ENCODE measurements around the gene HHIP. TPM values are rescaled to one million over a fixed set of nuclear protein-coding genes. Genes with fewer than 3 reads are reported as not detected.

Gene HHIP
- total RNA-seq, 2 donors from 2014 or later: 0.31 to 0.50 TPM

DNA sequence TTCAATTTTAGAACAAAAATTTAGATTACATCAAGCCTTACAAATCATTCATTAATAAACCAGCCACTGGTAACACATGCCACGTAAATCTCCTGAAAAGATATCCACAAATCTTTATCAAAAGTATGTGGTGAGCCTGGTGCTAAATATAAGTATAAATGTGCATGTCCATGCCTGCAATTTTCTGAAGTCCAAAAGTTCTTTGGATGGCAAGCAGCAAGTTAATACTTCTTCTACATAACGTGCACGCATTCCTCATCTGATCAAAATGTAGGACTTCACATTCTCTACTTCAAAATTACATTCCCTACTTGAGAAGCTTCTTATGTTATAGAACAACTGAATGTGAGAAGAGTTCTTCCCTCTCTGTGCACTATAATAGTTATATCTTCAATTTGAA lies 49.8 kb downstream of the HHIP start:
- DNase-seq: no peak
- intact Hi-C loops (cut with DNase I): no loop called here
- no peak for ATAC-seq

DNA sequence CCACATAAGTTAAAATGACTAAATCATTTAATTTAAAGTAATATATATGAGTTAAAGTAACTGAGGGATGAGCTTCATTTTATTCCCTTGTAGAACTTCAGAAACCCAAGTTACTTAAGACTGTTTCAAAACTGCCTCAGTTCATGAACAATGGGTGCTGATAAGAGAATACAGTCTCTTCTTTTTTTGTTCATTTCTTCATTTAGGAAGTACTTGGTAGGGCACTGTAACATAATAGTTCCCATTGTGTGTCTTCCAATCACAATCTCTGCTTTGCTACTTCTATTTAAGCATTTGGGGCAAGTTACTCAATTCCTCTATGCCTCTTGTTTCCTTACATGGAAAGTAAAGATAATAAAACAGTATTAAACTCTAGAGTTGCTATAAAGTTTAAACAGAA lies 50.4 kb downstream of the HHIP start:
- ATAC-seq (no peak), DNase-seq (no peak)
- intact Hi-C loops (cut with DNase I): no loop called here

DNA sequence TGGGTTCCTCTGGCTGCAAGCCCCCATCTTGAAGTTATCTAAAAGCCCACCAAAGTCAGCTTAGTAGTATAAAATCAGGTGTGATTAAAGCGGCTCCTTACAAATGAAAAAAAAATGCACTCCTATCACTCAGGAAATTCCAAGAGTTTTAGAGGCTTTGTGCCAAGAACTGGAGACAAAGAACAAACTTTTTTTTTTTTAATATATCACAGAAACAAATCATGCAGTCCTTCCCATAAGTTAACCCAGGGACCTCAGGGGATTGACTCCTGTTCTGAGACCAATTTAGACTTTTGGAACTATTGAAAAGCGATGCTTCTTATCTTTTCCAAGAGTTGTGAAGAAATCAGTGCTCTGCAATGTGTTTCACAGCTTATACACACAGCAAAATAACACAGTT lies 53.6 kb downstream of the HHIP start:
- ATAC-seq (peak in 1 of 2 donors; percentile 38), DNase-seq (no peak)
- intact Hi-C loops (cut with DNase I): no loop called here

DNA sequence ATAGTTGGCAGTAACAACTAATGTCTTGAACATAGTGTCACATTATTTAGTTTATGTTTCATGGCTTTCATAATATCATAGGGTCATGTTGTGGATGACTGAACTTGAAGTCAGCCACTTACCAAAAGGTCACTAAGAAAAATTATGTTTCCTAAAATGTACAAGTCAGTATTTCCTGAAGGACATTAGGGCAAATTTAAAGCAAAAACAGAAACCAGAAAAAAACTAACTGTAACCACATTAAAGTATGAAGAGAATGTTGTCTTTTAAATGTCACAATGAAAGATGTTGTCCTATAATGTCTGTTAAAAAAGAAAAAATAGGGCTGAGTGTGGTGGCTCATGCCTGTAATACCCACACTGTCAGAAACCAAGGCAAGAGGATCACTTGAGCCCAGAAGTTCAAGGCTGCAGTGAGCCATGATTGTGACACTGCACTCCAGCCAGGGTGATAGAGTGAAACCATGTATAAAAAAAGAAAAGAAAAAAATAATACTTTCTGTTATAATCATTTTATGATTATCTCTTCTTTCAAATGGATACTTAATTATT lies 55.8 kb downstream of the HHIP start:
- ATAC-seq (no peak), DNase-seq (no peak)
- intact Hi-C loops (cut with DNase I): no loop called here

DNA sequence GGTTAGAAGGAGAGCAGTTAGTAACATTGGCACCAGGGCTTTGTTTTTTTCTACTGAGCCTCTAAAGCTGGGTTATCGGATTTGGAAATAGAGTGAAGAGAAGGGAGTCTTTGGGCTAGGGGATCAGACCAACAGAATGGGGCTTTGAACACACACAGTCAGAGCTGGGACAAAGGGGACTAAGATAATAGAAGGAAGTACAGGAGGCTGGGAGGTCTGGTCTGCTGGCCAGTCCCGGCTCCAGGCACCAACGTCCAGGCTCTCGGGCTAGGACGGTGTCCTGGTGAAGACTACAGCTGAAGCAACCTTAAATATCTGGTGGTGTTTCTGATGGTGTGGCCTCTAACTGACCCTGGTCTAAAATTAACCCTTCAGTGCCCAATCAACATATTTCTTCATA lies 57.5 kb downstream of the HHIP start:
- DNase-seq (no peak), ATAC-seq (no peak)
- intact Hi-C loops (cut with DNase I): no loop called here

DNA sequence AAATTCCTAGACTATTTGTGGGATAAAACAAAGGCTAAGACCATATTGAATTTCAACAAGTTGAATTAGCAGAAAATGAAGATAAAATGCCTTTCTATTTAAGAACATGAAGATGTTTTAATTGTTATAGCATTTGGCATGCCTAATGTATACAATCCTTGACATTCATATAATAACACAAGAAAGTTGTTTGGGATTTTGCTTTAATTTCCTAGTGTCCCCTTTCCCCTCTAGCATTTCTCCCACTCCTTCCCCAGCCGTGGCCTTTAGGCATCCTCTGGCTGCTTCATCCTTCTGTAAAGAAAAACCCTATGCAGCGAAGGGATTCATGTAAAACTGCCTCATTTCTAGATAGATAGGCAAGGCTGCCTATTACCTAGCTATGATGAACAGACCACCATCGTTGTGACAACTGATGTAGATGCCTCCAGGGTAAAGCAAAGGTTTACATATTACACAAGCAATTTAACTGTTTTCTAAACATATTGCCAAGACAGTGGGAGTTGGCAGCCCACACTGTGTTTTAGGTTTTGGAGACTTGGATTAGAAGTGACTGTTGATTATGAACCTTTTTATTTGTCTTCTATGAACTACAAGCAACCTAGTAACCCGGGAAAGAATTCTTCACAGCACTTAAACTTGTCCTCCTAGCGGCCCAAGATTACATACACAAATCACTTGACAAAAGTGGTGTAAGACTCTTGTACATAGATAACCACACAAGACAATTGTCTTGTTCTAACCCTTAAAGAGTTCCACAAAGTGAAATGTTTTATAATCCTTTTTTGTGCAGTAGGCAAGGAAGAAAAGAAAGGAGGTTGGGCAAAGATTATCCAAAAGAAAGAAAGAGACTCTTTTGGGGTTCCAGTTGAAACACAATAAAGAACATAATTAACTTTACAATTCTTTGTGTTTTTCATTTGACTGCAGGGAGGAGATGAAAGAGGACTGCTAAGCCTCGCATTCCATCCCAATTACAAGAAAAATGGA lies 59.9 kb downstream of the HHIP start:
- intact Hi-C loops (cut with DNase I): no loop called here
- no peak for ATAC-seq
- DNase-seq: no peak

DNA sequence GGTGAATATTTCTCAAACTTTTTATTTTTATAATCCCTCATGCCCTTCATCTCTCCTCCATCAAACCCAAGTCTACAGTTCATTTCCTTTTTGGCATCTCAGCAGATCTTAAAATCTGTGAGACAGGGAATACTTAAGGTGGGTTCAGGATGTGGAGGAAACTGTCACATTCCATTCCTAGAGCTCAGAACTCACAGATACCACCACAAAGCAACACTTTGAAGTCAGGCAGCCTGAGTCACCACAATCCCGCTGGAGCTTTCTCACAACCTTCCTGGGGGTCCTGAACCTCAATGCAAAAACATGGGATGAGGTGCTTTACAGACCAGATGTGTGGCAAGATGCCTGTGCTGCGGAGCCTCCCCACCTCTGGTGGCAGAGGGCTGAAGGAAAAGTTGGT lies 63.2 kb downstream of the HHIP start:
- intact Hi-C loops (cut with DNase I): no loop called here
- ATAC-seq (no peak), DNase-seq (no peak)

DNA sequence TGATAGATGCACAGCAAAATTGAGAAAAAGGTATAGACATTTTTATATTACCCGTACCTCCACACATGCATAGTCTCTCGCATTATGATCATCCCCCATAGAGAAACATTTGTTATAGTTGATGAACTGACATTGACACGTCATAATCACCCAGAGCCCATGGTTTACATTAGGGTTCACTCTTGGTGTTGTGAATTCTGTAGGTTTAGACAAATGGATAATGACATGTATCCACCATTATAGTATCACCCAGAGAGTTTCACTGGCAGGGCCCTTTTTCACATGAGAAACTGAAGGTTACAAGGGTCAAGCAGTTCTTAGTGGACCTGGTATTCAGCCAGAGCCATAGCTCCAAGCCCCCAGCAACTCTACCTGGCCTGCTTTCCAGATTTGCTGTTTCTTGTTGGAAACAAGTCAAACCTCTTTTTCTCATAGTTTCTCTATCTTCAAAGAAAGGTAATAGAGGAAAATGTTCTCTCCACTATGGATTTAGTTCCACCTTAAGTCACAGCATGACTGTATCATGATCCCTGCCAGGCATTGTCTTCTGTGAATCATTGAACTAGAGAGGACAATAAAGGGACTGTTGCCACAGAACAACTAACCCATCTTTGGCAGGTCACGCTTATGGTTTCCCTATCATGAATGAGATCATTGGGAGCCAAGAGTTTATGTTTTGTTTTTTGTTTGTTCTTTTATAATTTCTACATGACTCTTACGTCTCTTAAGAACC lies 64.0 kb downstream of the HHIP start:
- intact Hi-C loops (cut with DNase I): no loop called here
- peak in 1 of 2 donors; percentile 65 for ATAC-seq
- DNase-seq: no peak

DNA sequence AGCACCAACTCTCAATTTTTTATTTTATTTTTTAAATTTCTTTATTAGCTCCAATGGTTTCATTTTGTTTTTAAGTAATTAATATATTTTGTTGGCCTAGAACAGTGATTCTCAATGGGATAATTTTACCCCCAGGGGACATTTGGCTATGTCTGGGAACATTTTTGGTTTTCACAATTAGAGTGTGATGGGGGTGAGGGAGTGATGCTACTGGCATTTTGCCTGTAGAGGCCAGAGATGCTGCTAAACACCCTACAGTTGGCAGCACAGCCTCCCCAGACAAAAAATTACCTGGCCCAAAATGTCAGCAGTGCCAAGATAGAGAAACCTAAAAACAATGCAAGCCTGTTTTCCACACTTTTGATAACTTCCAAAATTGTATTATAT lies 64.6 kb downstream of the HHIP start:
- DNase-seq: no peak
- no peak for ATAC-seq
- intact Hi-C loops (cut with DNase I): no loop called here

DNA sequence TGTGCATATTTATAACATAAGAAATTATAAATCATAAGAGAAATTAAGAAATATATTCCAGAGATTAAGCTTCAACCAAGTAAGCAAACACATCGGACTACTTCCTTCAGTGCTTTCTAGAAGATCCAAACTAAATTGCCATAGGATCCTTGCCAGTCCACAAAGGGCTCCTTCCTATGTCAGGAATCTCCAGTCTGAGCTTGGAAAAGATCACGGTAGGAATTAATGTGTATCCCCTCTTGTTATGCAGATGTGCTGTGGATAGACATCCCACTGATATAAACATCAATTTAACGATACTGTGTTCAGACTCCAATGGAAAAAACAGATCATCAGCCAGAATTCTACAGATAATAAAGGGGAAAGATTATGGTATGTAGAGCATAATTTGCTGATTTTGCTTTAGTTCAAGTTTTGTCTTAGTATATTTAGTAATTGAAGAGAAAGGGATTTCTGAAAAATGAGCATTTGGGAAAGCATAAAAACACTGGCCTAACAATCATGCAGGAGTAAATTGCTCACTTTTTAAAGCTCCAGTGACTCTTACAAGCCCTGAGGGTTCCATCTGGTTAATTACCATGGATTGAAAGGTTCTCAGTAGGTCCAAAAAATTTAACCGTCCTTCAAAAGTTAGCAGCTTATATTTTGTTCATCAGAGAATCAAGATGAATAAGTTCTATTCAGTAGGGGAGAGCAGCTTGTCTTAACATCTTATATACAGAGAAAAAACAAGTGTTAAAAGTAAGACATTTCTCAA lies 65.9 kb downstream of the HHIP start:
- DNase-seq (no peak), ATAC-seq (no peak)
- intact Hi-C loops (cut with DNase I): no loop called here

DNA sequence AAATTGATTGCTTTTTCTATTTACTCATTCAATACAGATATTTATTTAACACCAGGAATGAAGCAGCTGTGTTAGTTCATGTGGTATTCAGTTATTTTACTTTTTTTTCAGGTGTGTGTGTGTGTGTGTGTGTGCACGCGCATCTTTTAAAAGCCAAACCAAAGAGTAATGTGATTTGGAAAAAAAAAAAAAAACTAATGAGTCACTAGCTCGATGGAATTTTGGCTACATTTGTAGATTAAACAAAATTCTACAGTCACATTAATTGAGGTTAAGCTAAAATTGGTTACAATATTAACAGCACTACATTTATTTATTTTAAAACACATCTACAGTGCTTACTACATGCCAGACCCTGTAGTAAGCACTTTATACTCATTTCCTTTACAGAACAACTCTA lies 66.8 kb downstream of the HHIP start:
- ATAC-seq (no peak), DNase-seq (no peak)
- intact Hi-C loops (cut with DNase I): no loop called here

DNA sequence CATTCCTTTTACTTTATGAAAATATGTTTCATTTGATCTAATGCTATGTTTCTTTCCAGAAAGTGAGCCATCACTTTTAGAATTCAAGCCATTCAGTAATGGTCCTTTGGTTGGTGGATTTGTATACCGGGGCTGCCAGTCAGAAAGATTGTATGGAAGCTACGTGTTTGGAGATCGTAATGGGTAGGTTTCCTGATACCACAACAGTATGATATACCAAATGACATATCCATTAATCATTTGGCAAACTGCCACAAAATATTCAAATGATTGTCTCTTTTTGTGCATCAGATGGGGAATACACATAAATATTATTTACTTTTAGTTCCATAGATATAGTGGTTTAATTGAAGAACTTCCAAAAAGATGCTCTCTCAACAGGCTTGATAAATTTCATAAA lies 68.2 kb downstream of the HHIP start:
- DNase-seq (no peak), ATAC-seq (no peak)
- intact Hi-C loops (cut with DNase I): no loop called here

DNA sequence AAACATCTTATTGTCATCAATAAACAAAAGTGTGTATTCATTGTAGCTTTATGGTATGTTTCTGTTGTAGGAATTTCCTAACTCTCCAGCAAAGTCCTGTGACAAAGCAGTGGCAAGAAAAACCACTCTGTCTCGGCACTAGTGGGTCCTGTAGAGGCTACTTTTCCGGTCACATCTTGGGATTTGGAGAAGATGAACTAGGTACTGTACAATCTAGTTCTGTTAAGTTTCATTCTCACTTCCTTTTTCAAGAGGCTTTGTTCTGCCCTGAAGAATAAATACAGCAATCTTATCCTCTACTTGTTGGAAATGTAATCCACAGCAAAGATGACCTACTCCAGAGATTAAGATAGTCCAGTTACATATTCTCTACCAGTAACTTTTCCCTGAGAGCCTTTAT lies 69.3 kb downstream of the HHIP start:
- no peak for ATAC-seq
- intact Hi-C loops (cut with DNase I): no loop called here
- no peak for DNase-seq

DNA sequence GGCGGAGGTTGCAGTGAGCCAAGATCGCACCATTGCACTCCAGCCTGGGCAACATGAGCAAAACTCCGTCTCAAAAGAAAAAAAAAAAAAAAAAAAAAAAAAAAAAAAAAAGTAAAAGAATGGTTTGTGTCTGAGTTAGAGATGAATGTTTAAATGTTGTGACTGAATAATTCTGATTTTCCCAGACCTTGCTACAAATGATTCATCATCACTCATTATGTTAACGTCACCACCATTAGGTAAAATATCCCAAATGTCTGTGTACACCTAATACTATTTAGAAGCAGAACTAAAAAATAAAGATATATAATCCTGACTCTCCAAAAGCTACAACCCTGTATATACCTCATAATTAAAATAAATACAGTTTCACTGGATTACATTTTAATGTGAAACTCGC lies 70.8 kb downstream of the HHIP start:
- intact Hi-C loops (cut with DNase I): no loop called here
- DNase-seq: no peak
- no peak for ATAC-seq

DNA sequence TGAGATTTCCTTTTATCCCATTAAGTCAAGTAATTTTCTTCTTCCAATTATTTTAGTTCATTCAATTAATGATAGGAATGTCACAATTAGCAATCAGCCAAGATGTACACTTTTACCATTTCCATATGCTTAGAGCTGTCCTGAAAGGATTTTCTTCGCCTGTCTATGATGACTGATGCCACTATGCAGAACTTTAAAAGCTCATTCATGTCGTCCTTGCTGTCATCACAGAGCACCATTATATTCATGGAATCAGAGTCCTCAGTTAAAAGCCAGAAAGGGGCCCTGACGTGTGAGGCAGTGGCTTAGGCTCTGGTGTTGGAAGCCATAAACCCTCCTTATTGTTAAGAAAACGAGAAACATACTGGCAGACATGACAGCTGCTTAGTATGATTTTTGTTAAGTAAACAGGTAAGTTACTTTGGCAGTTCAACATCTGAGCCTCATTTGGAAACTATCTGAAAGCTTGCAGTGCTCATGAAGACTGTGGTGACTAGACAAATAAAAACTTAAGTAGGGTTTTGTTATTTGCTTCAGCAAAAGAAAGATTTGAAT lies 73.1 kb downstream of the HHIP start:
- intact Hi-C loops (cut with DNase I): no loop called here
- DNase-seq (no peak), ATAC-seq (no peak)

DNA sequence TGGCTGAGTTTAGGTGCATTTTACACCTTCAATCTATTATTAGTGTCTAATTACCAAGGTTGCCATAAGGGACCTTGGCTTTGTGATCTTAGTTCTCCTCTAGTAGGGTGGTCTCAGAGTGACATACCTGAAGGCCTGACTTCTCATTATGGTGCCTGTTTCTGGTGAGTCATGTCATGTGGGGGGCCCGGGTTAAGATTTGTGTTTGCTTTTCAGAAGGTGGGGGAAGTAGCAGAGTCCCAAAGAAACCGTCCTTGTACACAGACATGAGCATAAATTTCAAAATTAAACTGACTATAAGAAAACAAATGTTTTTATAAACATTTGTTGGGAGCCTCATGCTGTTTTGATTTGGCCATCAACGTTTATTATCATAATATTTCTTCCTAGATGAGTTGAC lies 74.5 kb downstream of the HHIP start:
- DNase-seq: no peak
- ATAC-seq: no peak
- intact Hi-C loops (cut with DNase I): no loop called here

DNA sequence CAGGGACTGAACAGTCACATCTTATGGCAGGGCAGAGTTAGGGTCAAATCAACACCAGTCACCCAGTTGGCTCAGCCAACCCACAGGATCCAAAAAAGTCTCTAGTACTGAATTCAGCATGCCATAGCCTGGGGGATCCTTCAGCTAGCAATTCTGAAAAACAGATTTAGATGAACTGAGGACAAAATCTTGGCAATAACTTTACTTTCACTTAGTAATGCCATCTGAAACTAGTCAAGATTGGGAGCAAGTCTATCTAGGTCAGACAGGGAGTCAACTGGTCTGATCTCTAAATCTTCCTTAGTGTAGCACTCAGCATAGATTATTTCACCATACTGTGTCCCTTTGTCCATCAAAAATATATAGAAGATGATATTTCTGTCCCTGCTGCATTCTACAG lies 76.0 kb downstream of the HHIP start:
- DNase-seq (no peak), ATAC-seq (no peak)
- intact Hi-C loops (cut with DNase I): no loop called here

DNA sequence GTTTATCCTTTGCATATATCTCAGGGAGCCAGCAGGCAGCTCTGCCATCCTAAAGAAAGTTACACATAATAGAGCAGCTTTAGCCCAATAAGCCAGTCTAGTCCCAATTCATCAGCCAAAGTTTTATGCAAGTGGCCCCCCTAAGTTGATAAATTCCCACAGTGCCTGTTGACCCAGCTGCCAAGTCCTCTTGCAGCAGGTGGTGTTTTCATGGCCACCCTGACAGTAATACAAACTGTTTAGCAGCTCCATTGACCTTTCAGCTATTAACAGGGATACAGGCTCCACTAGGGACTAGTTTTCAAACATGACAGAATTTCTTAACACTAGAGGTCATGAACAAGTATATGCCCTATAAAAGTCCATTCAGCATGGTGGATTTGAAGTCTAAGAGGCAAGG lies 77.5 kb downstream of the HHIP start:
- no peak for DNase-seq
- ATAC-seq: no peak
- intact Hi-C loops (cut with DNase I): no loop called here

DNA sequence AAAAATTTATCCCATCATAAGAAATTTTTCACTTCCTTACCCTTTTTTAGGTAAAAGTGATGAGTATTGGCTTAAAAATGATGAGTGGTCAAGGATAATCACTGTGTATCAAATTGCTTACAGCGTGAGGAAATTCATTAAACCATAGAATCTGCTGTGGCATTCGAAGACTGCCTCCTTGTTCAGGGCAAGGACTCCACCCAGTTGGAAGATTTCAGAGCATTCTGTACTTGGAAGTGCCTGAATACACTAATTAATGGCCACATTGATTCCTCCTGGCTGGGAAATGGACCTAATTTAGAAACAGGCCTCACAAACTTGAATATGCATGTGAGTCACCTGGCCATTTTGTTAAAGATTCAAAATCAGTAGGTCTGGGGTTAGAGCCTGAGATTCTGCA lies 83.2 kb downstream of the HHIP start:
- DNase-seq: no peak
- intact Hi-C loops (cut with DNase I): no loop called here
- no peak for ATAC-seq

Data from left cardiac atrium (tissue), 4 donors.